ENCODE data around the gene MUC5B.

The MUC5B gene

DNA sequence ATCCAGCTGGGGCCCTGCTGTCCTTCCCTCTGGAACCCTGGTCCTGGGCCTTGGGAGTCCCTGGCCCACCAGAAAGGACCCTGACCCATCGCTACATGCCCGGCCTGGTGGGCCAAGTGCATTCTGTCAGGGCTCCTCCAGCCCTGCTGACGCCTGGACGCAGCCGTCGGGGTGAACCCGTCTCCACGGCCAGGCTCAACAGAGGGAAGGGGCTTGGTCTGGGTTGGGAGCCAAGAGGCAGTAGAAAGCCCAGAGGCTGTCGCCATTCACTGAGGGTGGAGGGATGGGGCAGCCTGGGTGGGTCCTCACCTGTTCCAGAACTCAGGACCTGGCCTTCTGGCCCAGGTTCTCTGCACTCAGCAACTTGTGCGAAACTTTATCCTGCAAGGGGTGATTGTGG is 47.6 kb downstream of the MUC5B start:
- no peak for ATAC-seq

DNA sequence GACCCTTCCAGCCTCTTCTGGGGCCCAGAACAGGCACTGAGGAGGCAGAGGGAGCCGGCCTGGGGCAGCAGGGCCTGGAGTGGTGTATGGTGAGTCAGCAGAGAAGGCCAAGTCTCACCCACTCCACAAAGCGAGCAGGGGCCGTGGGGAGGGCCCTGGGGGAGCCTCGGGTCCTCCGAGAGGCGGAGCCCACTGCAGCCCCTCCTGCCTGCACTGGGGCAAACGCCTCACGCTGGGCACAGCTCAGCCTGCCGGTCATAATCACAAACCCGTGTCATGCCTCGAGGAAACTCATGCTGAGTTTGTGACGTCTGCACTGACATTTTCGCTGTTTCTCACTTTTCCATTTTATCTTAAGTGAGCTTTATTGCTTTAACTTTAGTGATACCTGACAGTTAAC is 48.1 kb downstream of the MUC5B start:
- no peak for ATAC-seq

DNA sequence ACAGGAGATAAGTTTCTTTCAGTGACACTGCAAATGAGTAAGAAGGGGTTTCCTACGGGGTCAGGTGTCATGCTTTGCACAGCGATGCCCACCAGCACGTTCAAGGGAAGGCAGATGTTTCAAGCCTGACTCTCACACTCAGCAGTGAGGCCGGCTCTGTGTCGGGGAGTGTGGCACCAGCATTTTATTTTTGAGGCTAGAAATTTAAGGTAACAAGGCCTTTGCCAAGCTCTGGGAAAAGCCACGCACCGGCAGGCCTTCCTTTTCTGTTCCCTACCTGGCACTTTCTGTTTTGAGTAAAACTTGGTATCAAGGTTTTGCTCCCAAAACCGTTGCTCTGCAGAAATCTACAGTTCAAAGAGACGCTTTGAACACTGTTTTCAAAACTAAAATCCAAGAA is 48.5 kb downstream of the MUC5B start:
- ATAC-seq = no peak

DNA sequence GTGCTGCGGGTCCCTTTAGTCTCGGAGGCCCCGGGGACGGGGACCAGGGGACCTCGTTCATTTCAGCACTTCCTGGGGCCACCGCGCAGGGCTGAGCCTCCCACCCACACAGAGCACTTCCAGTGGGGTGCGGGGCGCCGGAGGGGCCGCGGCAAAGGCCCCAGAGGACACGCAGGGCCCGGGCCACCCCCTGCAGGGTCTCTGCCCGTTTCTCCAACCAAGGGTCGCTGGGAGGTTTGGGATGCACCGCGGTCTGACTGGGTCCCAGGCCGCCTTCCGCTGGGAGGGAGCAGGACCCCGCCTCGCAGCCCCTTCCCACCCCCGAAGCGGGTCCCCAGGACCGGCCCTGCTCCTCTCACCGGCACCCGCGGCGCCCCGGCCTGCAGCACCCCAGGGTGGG is 49.1 kb downstream of the MUC5B start:
- ATAC-seq = no peak

DNA sequence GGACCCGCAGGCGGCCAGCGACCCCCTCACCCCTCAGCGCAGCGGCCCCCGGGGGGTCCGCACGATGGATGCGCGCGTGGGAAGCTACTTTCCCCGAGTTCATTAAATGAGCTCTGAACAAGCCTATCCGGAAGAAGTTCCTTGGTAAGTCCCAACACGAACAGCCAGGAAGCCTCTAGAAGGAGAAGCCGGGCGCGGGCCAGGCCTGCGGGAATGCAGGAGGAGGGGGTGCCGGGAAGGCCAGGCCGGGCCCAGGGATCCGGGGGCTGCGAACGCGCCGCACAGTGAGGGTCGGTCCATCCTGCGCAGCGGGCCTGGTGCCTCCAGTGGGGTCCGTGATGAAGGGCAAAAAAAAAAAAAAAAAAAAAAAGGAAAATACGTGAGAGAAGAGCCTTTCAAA is 49.7 kb downstream of the MUC5B start:
- no peak for ATAC-seq

DNA sequence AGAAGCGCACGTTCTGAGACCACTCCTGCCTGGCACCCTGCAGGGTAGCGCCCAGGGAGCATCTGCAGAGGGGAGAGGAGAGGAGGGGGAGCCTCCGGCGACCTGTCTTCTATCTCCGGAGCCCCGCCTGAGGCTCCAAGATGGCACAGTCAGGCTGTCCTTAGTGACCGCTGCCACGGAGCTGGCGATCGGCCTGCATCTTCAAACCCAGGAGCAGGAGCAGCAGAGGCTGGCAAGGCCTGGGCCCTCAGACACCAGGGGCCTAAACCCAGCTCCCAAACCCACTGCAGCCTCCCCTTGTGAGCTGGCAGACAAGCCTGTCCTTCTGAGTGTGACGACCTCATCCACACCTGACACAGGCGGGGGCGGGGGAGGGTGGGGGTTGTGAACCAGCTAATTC is 51.6 kb downstream of the MUC5B start:
- no peak for ATAC-seq

DNA sequence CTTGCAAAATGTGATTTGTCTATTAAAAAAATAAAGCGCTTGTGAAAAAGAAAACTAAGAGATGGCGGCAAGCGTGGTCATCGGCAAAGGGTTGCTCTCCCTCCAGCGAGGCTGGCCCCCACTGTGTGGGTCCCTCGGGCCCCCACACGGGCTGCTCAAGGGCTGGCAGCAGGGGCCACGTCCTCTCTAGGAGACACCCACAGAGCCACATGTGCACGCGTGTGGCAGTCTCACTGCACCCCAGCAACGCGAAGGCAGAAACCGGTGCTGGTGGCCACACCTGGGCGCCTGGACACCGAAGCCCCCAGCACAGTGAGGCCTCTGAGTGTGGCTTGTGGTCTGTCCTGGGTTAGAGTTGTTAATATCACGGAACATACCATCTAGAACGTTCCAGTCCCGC is 52.2 kb downstream of the MUC5B start:
- ATAC-seq = no peak

DNA sequence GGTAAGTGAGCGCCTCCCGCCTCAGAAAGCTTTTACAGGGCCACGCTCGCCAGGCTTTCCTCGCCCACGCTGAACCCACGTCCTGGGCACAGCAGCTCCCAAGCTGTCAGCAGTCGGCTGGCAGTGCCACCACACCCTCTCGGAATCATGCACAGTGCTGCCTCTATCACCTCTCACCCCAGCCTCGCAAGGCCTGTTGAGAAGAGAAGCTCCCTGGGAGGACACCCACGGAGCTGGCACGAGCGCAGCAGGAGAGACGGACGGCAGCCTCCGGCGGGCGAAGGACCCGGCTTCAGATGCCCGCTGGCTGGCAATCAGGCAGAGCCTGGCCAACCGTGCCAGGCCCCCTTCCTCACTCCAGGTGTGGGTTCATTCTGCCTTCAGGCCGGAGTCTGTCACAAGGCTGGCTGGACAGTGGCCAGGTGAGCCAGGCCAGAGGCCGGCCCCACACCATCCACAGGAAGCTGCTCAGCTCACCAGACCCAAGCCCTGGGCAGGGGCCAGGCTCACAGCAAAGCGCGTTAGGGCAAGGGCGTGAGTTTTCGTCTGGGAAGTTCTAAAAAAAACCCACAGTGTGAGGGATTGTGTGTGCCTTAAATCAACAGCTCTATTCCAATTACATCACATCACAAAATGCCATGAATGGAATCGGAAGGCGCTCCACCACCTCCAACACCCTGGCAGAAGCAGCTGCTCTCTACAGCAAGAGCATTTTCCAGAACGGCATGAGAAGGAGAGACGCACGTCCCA is 53.4 kb downstream of the MUC5B start:
- ATAC-seq = no peak

DNA sequence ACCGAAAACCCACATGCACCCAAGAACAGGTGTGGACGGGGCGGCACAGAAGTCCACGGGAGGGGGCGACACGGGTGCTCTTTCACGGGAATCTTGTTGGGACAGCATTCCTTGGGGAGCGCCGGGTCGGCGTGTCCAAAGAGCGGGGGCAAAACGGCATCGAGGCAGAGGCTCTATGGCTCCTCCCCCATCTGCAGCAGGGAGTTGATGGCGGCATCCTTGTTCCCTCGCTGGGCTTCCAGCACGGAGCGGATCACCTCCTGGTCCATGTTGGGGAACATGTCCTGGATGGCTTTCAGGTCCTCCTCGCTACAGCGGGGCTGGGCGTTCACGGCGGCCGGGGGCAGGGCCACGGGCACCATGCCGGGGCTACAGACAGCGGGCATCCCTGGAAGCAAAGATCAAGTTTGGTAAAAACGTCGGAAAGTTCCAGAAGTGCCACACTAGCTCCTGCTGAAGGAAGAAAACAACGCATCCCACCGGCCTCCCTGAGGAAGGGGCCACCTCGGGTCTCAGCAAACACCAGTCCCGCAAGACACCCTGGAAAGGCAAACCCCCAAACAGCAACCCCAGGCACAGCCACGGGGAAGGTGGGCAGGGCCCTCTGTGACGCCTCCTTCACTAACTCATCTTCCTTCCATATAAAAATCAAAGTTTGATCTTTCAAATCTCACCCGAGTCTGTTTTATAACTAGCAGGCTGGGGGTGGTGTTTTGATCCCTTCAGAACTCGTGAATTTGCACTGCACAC is 54.2 kb downstream of the MUC5B start:
- ATAC-seq = no peak

DNA sequence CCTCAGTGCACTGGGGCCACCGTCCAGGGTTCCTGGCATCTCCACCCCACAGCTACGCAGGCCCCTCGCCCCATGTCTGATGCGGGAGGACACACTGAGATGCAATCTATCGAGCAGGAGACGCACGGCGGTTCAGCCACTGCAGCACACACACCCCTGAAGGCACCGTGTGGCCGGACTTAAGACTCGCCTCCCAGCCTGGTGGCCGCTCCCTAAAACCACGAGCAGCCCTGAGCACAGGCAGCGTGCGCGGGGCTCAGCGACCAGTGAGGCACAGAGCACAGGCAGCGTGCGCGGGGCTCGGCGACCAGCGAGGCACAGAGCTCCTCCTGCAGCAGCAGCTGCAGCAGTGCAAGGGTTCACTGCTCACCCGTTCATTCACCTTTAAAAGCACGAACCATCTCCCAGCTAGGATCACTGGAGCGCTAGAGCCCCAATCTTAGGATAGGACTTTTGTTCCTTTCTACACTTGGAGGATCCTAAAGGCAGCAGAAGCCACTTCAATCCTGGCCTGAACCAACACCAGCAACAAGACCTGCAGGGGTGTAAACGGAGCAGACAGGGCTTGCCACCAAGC is 55.2 kb downstream of the MUC5B start:
- ATAC-seq = no peak

DNA sequence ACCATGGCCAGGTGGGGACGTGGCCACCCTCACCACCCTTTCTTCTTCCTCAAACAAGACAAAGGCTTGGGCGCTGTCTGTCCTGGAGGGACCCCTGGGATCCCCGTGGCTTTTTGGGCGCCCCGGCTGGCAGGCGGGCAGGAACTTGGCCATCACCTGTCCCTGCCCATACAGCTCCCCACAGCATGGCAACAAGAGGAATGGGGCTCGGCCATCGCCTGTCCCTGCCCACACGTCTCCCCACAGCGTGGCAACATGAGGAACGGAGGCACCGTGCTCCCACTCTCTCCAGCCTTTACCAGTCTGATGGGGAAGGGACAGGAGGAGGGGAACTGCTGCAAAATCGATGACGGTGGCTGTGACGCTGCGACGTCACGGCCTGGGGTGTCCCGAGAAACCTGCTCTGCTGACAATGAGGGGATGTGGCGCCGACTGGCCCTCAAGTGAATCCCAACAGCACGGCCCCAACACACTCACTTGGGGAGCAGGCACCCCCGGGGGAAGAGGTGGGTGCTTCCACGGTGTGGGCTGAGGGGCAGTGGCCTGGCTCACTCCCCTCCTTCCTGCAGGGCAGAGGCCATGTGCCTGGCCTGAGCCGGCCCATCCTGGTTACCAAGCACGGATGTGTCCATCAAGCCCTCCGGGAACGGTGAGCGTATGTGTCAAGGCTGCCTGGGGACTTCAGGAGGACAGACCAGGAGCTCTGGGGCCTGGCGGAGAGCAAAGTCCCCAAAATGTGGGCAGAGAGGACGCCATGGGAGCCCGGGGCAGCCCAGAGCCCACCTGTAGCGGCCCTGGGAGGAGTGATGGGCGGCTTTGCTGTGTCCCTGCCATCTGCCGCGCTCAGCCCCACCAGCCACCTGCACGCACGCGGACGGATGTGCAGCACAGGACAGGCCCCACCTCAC is 56.2 kb downstream of the MUC5B start:
- no peak for ATAC-seq

DNA sequence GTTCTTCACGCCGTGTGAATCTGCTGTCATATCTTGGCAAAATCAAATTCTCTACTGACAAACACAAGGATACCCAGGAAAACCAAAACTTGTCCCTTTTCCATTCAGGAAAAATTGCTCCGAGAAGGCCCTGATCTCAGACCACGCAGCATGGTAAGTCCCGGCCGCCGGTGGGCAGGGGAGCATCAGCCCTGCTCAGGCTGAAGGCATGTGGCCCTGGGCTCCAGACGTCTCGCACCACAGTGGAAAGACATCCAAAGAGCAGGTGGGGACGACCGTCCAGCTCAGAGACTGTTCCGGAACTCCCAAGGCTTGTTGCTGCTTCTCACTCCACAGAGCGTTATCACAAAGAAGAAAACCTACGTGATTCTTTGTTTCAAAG is 56.8 kb downstream of the MUC5B start:
- ATAC-seq = no peak

DNA sequence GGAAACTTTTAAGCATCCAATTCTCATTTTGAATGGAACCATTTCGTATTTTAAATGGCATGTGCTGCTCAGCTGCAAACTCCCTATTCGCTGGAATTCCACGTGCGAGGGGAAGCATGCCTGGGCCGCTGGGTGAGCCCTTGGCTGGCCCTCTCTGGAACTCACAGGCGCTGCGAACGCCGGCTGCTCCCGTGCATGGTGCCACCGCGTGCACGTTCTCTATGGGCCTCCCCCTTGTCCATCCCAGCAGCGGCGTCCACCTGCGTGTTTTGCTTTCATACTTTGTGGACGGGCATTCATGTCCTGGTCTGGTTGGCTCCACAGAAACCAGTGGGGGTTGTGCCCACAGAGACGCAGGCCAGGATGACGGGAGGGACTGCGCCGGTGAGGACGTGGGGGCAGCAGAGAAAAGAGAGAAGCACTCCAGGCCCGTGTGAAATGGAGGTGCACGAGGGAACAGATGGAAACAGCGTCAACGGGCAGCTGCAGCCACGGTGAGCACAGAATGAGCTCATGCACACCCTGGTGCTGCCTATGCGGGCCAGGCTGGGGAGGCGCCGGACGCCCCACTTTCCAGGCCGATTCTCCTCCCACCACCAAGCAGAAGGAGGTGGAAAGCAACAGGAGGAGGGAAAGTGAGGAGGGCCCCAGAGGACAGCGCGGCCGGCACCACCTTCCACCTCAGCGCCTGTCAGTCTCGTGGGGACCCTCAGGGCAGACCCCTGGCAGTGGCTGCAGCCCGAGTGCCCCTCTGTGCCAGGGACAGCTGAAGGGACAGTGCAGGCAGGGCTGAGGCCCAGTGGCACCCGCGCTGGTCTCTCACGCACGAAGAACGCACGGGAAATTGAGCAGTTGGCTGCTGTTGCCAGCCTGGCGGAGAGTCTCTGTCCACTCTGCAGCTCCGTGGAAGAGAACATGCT is 57.5 kb downstream of the MUC5B start:
- no peak for ATAC-seq

DNA sequence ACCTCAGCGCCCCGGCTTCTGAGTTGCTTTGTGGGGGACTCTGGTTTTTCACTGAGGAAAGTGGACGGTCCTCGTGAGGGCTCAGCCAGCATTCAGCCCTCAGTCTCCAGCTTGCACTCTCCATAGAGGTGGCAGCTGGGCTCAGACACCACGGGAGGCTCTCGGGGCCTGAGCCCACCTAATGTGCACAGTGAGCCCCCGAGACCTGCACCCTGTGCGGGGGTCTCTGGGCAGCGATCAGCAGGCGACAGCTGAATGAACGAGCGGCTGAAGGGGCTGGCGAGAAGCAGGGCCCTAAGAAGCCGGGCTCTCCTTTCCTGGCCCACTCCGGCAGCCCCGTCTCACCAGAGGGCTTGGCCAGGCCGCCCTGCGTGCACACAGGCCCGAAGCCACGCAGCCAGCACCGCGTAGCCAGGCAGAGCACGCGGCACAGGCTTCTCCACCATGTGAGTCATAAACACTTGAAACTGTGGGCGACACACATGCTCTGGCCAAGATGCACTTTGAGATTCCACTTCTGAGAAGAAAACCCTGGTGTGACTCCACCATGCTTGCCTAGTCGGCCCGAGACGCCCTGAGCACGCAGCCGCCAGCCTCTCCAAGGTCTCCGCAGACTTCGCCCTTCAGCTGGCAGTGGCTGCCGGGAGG is 58.6 kb downstream of the MUC5B start:
- no peak for ATAC-seq

DNA sequence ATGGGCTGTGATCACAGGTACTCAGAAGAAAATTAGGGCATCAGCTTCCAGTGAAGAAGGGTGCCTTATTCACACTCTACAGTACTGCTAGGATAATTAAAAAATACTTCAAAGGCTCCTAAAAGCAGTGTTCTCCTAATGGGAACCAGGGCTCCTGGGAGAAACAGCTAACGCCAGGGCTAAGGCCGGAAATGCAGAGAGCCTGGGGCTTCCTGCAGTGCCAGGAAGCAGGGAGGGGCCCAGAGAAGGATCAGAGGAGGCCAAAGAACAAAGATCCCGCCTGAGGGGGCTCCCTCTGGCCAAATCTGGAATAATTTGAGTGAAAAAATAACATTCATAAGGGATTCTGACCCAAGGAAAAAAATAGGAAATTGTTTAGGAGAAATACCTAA is 59.1 kb downstream of the MUC5B start:
- ATAC-seq = no peak

DNA sequence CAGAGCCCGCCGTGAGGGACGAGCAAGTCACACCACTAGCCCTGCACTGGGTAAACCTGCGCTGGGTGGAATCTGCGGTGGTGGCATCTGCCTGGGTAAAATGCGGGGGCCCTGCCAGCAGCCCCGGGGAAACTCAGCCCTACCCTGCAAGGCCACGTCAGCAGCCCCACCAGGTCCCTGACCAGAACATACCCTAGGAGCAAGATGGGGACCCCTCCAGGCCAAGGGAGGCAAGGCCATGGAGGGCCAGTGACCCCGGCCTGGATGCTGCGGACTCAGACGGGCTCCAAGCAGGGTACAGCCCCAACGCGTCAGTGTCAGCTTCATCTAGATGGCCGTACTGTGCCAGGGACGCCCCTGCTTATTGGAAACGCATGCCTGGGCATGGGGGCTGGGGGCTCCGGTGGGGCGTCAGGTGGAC is 60.2 kb downstream of the MUC5B start:
- ATAC-seq = no peak

DNA sequence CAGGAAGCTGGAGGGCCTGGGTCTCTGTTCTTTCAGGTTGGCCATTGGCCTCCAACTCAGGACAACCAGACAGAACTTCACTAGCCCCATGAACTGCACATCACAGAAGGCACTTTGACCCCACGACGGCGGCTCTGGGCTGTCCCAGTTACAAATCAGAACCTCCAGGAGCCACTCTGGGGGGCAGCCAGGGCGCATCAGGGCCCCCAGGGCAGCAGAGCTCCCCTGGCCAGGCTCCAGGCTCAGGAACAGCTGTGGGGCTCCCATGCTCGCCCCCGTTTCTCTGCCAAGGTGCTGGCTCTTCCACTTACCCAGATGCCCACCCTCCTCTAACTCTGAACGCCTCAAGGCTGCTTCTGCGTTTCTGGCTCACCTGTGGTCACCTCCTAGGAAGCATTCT is 61.0 kb downstream of the MUC5B start:
- ATAC-seq = no peak

DNA sequence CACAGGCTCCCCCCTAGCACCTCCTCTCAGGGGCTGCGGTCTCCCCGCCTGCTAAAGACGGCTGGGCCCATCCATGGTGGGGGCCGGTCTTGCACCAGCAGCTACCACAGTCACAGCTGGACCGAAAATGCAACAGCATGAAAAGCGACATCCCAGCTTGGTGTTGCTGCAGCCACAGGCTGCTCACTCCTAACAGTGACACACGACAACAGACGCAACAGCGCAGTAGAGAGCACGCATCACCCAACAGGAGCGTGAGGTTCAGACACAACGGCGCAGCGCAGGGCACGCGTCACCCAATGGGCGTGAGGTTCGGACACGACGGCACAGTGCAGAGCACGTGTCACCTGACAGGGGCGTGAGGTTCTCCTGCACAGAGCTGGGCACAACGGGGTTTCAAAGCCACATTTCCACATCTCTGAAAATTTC is 62.5 kb downstream of the MUC5B start:
- no peak for ATAC-seq

DNA sequence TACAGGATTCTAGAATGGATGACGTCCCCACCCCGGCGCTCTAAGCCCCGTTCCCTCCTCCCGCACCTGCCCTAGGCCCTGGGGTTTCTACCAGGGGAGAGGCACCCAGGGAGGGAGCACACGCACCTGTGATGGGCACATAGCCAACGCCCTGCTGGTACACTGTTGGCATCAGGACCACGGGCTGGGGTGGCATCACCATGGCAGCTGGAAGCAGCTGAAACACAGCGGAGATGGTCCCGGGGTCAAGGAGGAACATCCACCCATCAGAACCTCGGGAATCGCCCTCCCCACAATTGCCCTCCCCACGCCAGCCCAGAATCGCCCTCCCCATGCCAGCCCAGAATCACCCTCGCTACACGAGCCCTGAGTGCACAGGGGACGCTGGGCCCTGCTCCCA is 63.0 kb downstream of the MUC5B start:
- no peak for ATAC-seq

DNA sequence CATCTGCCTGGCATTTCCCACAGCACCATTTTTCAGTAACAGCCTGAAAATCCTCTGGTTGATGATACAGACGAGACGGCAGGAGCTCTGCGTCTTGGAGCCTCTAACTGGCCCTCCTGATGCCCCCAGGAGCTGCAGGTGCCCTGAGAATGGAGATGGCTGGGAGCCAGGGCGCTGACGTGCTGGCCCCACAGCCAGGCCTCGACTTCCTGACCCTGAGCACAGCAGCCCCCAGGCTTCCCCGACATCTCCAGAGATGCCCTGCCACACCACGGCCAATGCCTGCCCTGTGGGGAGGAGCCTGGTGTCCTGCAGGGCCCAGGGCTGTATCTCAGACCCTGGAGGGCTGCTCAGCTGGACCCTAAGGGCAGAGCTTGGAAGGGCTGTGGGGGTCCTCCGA is 65.1 kb downstream of the MUC5B start:
- no peak for ATAC-seq

DNA sequence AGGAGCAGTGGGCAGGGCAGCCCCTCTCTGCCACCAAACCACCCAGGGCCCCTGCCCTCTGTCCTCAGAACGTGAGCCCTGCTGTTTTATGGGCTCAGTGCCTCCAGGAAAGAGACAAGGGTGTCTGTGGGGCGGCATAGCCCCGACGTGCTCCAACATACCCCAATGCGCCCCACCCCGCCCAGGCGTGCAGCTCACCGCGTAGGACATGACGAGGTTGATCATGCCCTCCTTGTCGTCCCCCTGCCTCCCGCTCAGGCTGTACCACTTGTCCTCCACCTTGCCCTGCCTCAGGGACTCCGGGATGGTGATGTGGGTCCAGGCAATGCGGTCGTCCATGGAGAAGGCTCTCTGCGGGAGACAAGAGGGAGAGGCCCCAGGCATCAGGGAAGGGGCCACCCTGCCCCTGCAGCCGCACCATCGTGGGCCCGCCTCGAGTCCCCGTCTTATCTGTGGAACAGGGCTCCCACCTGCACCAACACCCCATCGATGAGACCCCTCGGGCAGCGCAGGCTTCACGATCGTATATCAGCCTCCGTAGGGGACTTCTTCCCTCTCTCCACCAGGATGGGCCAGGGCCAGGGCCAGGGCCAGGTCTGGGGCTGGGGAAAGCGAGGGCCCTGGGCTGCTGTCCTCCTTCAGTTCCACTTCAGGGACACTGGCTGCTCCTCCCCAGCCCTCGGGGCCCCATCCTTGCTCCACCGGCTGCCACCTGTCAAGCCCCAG is 65.7 kb downstream of the MUC5B start:
- no peak for ATAC-seq

All from activated CD4-positive, CD25-positive, alpha-beta regulatory T cell treated with anti-CD3 and anti-CD28 coated beads, Interleukin-2, amount 50 U/mL, for 24 hours (primary cell).